A549 treated with GW870086 at 1 μM for 4 hours (cell line): Measurements from ENCODE around the gene TIAL1. TPM values are rescaled to one million over a fixed set of nuclear protein-coding genes. Genes with fewer than 3 reads are reported as not detected.

Experiments
- total RNA-seq: library from RNA; stranded (reverse); fragments of 200-300 nt; extraction: Qiagen RNA extraction; gene quantifications from 5 replicates; pipeline ENCODE4 v1.2.3, GENCODE V29; 2022; ENCODE audit warnings: low read depth

The TIAL1 gene, protein sequence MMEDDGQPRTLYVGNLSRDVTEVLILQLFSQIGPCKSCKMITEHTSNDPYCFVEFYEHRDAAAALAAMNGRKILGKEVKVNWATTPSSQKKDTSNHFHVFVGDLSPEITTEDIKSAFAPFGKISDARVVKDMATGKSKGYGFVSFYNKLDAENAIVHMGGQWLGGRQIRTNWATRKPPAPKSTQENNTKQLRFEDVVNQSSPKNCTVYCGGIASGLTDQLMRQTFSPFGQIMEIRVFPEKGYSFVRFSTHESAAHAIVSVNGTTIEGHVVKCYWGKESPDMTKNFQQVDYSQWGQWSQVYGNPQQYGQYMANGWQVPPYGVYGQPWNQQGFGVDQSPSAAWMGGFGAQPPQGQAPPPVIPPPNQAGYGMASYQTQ
- total RNA-seq = 89.9 to 96.1 TPM (median 93.1 TPM) in 5 replicates

DNA sequence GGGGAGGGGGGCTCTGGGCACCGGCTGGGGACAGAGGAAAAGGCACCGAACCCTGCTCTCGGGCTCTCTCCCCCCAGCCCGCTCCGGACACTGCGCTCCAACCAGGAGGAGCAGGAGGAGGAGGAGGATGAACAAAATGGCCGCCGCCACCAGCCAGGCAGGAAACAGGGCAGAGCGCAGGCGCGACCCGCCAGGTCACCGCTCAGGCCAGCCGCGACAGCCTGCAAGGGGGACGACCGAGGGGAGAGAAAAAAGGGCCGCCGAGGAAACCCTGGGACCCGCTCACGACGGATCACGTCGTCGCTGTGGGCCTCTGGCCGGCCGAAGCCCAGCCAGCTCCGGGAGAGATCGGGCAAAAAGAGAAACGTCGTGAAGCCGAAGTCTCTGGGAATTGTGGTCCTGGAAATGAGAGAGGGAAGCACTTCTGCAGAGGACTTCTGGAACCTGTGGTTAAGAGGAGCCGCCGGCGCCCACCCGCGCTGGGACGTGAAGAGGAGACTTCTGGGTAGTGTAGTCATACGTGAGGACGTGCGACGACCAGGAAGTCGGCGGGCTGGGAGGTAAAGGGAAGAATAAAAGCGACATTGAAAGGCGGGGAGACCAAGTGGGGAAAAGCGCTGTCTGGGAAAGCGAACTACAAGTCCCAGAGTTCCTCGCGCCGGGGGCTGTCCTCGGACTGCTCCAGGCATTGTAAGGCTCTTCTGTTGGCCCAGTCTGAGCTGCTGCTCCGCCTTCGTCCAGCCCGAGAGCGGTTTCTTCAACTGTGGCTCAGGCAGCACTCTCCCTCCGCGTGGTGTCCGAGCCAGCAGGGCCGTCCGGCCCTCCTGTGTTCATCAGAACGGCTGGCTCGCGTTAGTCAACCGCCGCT is at the start of gene TIAL1:
Gene TIAL1 (minus strand): TSS at position 428 of the 868 bp plus-strand sequence. CDS start 499 bp downstream, outside the sequence.

GRCh38 chr10:119542357-119542987 is 54.3 kb downstream of the TIAL1 start, which contains the start of gene RGS10:
Gene RGS10, minus strand, starts transcription at chr10:119542719. Its CDS starts 81 bp downstream, at chr10:119542638.

Other genes with a start within 250 kb of the TIAL1 start
- gene RGS10, start 54.2 kb downstream of the TIAL1 start, total RNA-seq = 47.7 to 56.6 TPM (median 53.6 TPM) in 5 replicates
- 257 to 328 TPM (median 316 TPM) in 5 replicates for gene BAG3, start 54.4 kb upstream of the TIAL1 start, total RNA-seq
- gene INPP5F, start 129.1 kb upstream of the TIAL1 start, total RNA-seq = 9.0 to 12.1 TPM (median 11.2 TPM) in 5 replicates